PC-3 (cell line): ENCODE data around the gene HHIPL1. TPM values are rescaled to one million over a fixed set of nuclear protein-coding genes. Genes with fewer than 3 reads are reported as not detected.

Experiments used
- ATAC-seq: fragments of 200-7000 bp; cut with Tn5 transposase; 2 replicates; pipeline ENCODE4 v1.9.1; 2020; ENCODE audit warnings: mild to moderate bottlenecking, moderate library complexity
- BruUV-seq: library from RNA; stranded (reverse); fragments of 400-500 nt; replicated peaks from 2 replicates; lab custom pipeline; 2021; lab: Mats Ljungman, UMichigan
- CTCF ChIA-PET: fragments of 300-600 bp; sonication (Branson Sonifier 250); formaldehyde crosslinking; loops from one replicate; lab custom pipeline; 2022; ENCODE audit warnings: antibody characterized with exemption; lab: Charles Lee
- POLR2A ChIA-PET: fragments of 300-600 bp; sonication (Branson Sonifier 250); formaldehyde crosslinking; loops from one replicate; lab custom pipeline; 2022; ENCODE audit warnings: antibody characterized with exemption; ENCODE audit not compliant: unreplicated experiment; lab: Charles Lee
- DNase-seq: peaks from one replicate; pipeline ENCODE4 v3.0.0-alpha.2; 2015
- H2AFZ ChIP-seq: fragments of 300-600 bp; sonication (generic); 2 replicates; pipeline ENCODE4 v1.6.0; 2016; ENCODE audit warnings: antibody characterized with exemption, low read length
- H3F3A ChIP-seq: fragments of 300-600 bp; sonication (generic); one replicate; pipeline ENCODE4 v1.6.0; 2017; ENCODE audit warnings: antibody characterized with exemption, low read length, control low read depth, mild to moderate bottlenecking; ENCODE audit not compliant: unreplicated experiment
- H3K27ac ChIP-seq: fragments of 300-600 bp; sonication (generic); 2 replicates; pipeline ENCODE4 v1.5.1; 2016; ENCODE audit warnings: mild to moderate bottlenecking, low read length
- H3K27me3 ChIP-seq: fragments of 300-600 bp; sonication (generic); 2 replicates; pipeline ENCODE4 v1.6.1; 2016; ENCODE audit warnings: low read length, mixed read lengths
- H3K36me3 ChIP-seq: fragments of 300-600 bp; sonication (generic); 2 replicates; pipeline ENCODE4 v1.6.1; 2016; ENCODE audit warnings: low read depth, mixed run types, low read length, mixed read lengths
- H3K4me1 ChIP-seq: fragments of 300-600 bp; sonication (generic); 2 replicates; pipeline ENCODE4 v1.5.1; 2016; ENCODE audit warnings: low read length; ENCODE audit not compliant: insufficient read depth
- H3K4me2 ChIP-seq: fragments of 300-600 bp; sonication (generic); 2 replicates; pipeline ENCODE4 v1.6.0; 2016; ENCODE audit warnings: low read length
- H3K4me3 ChIP-seq: fragments of 300-600 bp; sonication (generic); 2 replicates; pipeline ENCODE4 v1.5.1; 2016; ENCODE audit warnings: mild to moderate bottlenecking, low read length, mixed read lengths
- H3K79me2 ChIP-seq: fragments of 300-600 bp; sonication (generic); 2 replicates; pipeline ENCODE4 v1.6.1; 2017; ENCODE audit warnings: low read length, mixed read lengths
- H3K9ac ChIP-seq: fragments of 300-600 bp; sonication (generic); 2 replicates; pipeline ENCODE4 v1.6.0; 2016; ENCODE audit warnings: mild to moderate bottlenecking, low read length
- H3K9me2 ChIP-seq: fragments of 300-600 bp; sonication (generic); replicated peaks from 2 replicates; pipeline ENCODE4 v1.6.1; 2016; ENCODE audit warnings: mixed run types, low read length, mixed read lengths
- H3K9me3 ChIP-seq: fragments of 300-600 bp; sonication (generic); 2 replicates; pipeline ENCODE4 v1.6.1; 2016; ENCODE audit warnings: low read length, mixed read lengths
- H4K20me1 ChIP-seq: fragments of 300-600 bp; sonication (generic); 2 replicates; pipeline ENCODE4 v1.6.1; 2016; ENCODE audit warnings: low read length, mixed read lengths
- EZH2 ChIP-seq: fragments of 300-600 bp; sonication (generic); IDR thresholded peaks from one replicate; pipeline ENCODE4 v1.6.1; 2017; ENCODE audit warnings: antibody characterized with exemption, mild to moderate bottlenecking, low read length; ENCODE audit not compliant: unreplicated experiment
- EZH2phosphoT487 ChIP-seq: fragments of 300-600 bp; sonication (generic); IDR thresholded peaks from 2 replicates; pipeline ENCODE4 v1.6.1; 2018; ENCODE audit warnings: mild to moderate bottlenecking, antibody characterized with exemption, low read length, borderline replicate concordance
- intact Hi-C: fragments of 100-400 bp; cut with micrococcal nuclease; formaldehyde crosslinking; loops from 2 replicates; pipeline ENCODE4 v1.9.0; 2023
- total RNA-seq: library from RNA; depleted of rRNA; stranded (reverse); fragments of >200 nt; gene quantifications from 2 replicates; pipeline ENCODE4 v1.2.3, GENCODE V29; 2014
- TF ChIP-seq, protein P1 (sequence below): fragments of 300-600 bp; sonication (generic); conservative IDR thresholded peaks from 2 replicates; pipeline ENCODE4 v1.5.1; 2017; ENCODE audit warnings: antibody characterized with exemption, low read depth, mild to moderate bottlenecking, low read length

The HHIPL1 gene
- total RNA-seq, 1 experiment from 2014 or later = 0.84 TPM

GRCh38 chr14:99601361-99601831, 43.5 kb upstream of the HHIPL1 start:
- ChIA-PET CTCF (interaction anchor here (1.2 to 1.5 kb wide), 2 partner anchors 26 to 77 kb away, joined by 4 to 7 read pairs; no protein-coding TSS in a partner anchor), POLR2A (no interaction called here)
- peaks cover 27% of the 10 kb centered on the region for H3K4me1 ChIP-seq
- intact Hi-C loops = no loop called here
- peak overlapping the region; percentile 89 for H3K4me2 ChIP-seq
- H3K9me2 ChIP-seq = no peaks in the 10 kb centered on the region
- ATAC-seq (no peak), DNase-seq (peak; percentile 45)
- peaks cover 58% of the 10 kb centered on the region for H4K20me1 ChIP-seq
- H3K79me2 ChIP-seq = peaks cover 74% of the 10 kb centered on the region
- TF ChIP-seq EZH2 = no peak
- TF ChIP-seq EZH2phosphoT487 = no peak
- TF ChIP-seq, protein P1, sequence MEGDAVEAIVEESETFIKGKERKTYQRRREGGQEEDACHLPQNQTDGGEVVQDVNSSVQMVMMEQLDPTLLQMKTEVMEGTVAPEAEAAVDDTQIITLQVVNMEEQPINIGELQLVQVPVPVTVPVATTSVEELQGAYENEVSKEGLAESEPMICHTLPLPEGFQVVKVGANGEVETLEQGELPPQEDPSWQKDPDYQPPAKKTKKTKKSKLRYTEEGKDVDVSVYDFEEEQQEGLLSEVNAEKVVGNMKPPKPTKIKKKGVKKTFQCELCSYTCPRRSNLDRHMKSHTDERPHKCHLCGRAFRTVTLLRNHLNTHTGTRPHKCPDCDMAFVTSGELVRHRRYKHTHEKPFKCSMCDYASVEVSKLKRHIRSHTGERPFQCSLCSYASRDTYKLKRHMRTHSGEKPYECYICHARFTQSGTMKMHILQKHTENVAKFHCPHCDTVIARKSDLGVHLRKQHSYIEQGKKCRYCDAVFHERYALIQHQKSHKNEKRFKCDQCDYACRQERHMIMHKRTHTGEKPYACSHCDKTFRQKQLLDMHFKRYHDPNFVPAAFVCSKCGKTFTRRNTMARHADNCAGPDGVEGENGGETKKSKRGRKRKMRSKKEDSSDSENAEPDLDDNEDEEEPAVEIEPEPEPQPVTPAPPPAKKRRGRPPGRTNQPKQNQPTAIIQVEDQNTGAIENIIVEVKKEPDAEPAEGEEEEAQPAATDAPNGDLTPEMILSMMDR = no peak
- no peaks in the 10 kb centered on the region for H3K27me3 ChIP-seq
- H3K9me3 ChIP-seq = no peaks in the 10 kb centered on the region
- H3K27ac ChIP-seq = no peak overlapping the region
- H3K36me3 ChIP-seq = no peaks in the 10 kb centered on the region
- H3K9ac ChIP-seq = no peak overlapping the region
- BruUV-seq = no TSS peak
- no peaks in the 10 kb centered on the region for H3F3A ChIP-seq
- no peak overlapping the region for H2AFZ ChIP-seq
- H3K4me3 ChIP-seq = peak overlapping the region; percentile 75

DNA sequence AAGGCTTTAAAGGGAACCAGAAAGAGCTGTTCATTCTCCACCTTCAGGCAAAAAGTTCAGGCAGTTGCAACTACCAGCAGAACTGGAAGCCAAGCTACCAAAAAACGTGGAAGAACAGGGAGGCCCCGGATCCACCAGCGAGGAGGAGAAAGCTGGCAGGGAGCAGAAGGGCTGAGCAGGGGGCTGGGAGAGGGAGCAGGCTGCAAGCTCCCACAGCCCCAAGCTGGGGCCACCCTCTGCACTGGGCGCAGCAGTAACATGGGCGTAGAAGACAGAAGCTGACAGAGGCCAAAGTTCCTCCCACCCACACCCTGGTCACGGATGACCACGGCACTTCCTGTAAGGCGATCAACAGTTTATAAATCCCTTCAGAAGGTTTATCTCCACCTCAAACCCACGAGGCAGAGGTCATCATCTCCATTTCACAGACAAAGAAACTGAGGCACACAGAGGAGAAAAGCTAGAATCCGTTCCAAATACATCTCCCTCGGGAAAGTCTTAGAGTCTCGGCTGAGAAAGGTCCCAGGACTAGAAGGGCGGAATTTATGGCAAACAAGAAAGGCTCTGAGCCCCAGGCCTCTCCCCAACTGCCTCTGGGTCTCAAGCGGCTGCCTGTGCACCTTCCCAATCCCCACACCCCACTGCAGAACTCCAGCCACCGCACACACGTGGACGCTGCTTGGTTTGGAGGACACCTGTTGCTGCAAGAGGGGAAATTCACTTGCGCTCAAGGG, 42.7 kb upstream of the HHIPL1 start:
- peak overlapping the region; percentile 24; the same call in 1 of the 2 replicates for H2AFZ ChIP-seq
- peaks cover 51% of the 10 kb centered on the region for H4K20me1 ChIP-seq
- H3K9me2 ChIP-seq = no peaks in the 10 kb centered on the region
- no peak for TF ChIP-seq EZH2
- TF ChIP-seq, protein P1 = no peak; the same call in 1 of the 2 replicates
- no peak for TF ChIP-seq EZH2phosphoT487
- H3K27me3 ChIP-seq = no peaks in the 10 kb centered on the region
- H3F3A ChIP-seq = no peaks in the 10 kb centered on the region
- peaks cover 19% of the 10 kb centered on the region for H3K4me1 ChIP-seq
- peak overlapping the region; percentile 75 for H3K4me3 ChIP-seq
- DNase-seq = peak; percentile 47
- POLR2A ChIA-PET = no interaction called here
- peaks cover 65% of the 10 kb centered on the region for H3K79me2 ChIP-seq
- 0 out of 2 replicates have a peak, but pooled peaks have one; percentile 4 for ATAC-seq
- CTCF ChIA-PET = interaction anchor here (0.5 to 1.5 kb wide), 3 partner anchors 26 to 78 kb away, joined by 4 to 7 read pairs (median 5); no protein-coding TSS in a partner anchor
- peak overlapping the region; percentile 89 for H3K4me2 ChIP-seq
- H3K27ac ChIP-seq = peak overlapping the region; percentile 5
- H3K36me3 ChIP-seq = no peaks in the 10 kb centered on the region
- intact Hi-C loops = no loop called here
- peak overlapping the region; percentile 54 for H3K9ac ChIP-seq
- H3K9me3 ChIP-seq = no peaks in the 10 kb centered on the region
- TSS peak; percentile 36 for BruUV-seq
